DOHH2 (cell line): ENCODE results near the gene UBXN10.

Experiments
- H3F3A ChIP-seq: fragments of 200-600 bp; sonication (generic), shearing (Covaris generic); 2 replicates; pipeline ENCODE4 v1.6.0; 2016; ENCODE audit warnings: antibody characterized with exemption, mild to moderate bottlenecking; ENCODE audit not compliant: control insufficient read depth, insufficient read depth
- H3K27ac ChIP-seq: fragments of 200-600 bp; sonication (generic); 2 replicates; pipeline ENCODE4 v1.5.1; 2014; ENCODE audit warnings: low read depth, mild to moderate bottlenecking, low read length, moderate library complexity
- H3K27me3 ChIP-seq: fragments of 200-600 bp; sonication (generic); 2 replicates; pipeline ENCODE4 v1.6.1; 2014; ENCODE audit warnings: mild to moderate bottlenecking, low read length, mixed read lengths; ENCODE audit not compliant: control insufficient read depth
- H3K36me3 ChIP-seq: fragments of 200-600 bp; sonication (generic); 2 replicates; pipeline ENCODE4 v1.6.1; 2014; ENCODE audit warnings: mild to moderate bottlenecking, low read length, moderate library complexity, mixed read lengths; ENCODE audit not compliant: control insufficient read depth
- H3K4me1 ChIP-seq: fragments of 200-600 bp; sonication (generic); 2 replicates; pipeline ENCODE4 v1.6.1; 2014; ENCODE audit warnings: mild to moderate bottlenecking, low read length, mixed read lengths; ENCODE audit not compliant: control insufficient read depth
- H3K4me2 ChIP-seq: fragments of 200-600 bp; sonication (generic); 2 replicates; pipeline ENCODE4 v1.6.0; 2014; ENCODE audit warnings: mild to moderate bottlenecking, low read length, moderate library complexity
- H3K4me3 ChIP-seq: fragments of 200-600 bp; sonication (generic); 2 replicates; pipeline ENCODE4 v1.5.1; 2014; ENCODE audit warnings: mild to moderate bottlenecking, low read length, mixed read lengths
- H3K79me2 ChIP-seq: fragments of 200-600 bp; sonication (generic); 2 replicates; pipeline ENCODE4 v1.6.1; 2014; ENCODE audit warnings: mild to moderate bottlenecking, low read length, mixed read lengths; ENCODE audit not compliant: control insufficient read depth
- H3K9me2 ChIP-seq: fragments of 200-600 bp; sonication (generic); replicated peaks from 2 replicates; pipeline ENCODE4 v1.6.1; 2014; ENCODE audit warnings: mild to moderate bottlenecking, low read length, mixed read lengths; ENCODE audit not compliant: control insufficient read depth
- H3K9me3 ChIP-seq: fragments of 200-600 bp; sonication (generic); 2 replicates; pipeline ENCODE4 v1.6.1; 2014; ENCODE audit warnings: antibody characterized with exemption, low read length, mixed read lengths; ENCODE audit not compliant: control insufficient read depth, insufficient read depth
- H4K20me1 ChIP-seq: fragments of 200-600 bp; sonication (generic); 2 replicates; pipeline ENCODE4 v1.6.0; 2014; ENCODE audit warnings: low read depth, mild to moderate bottlenecking, antibody characterized with exemption, low read length, moderate library complexity; ENCODE audit not compliant: control insufficient read depth, insufficient read depth
- CTCF ChIP-seq: fragments of 200-600 bp; sonication (generic); IDR thresholded peaks from one replicate; pipeline ENCODE4 v1.5.1; 2014; ENCODE audit warnings: antibody characterized with exemption, mild to moderate bottlenecking, low read depth, low read length; ENCODE audit not compliant: poor library complexity, severe bottlenecking
- EZH2phosphoT487 ChIP-seq: fragments of 200-600 bp; sonication (generic); IDR thresholded peaks from 2 replicates; pipeline ENCODE4 v1.6.1; 2017; ENCODE audit warnings: borderline replicate concordance, mild to moderate bottlenecking, antibody characterized with exemption, low read length, moderate library complexity, mixed read lengths

UBXN10 gene

GRCh38 chr1:20191266-20191825 lies 5.5 kb downstream of the UBXN10 start:
- Histone ChIP-seq H3K9me3 (no peaks in the 10 kb centered on the region), H3K4me2 (no peak overlapping the region), H3K27me3 (peaks cover 37% of the 10 kb centered on the region), H3F3A (no peaks in the 10 kb centered on the region), H3K4me3 (no peak overlapping the region), H4K20me1 (no peaks in the 10 kb centered on the region), H3K4me1 (peaks cover 11% of the 10 kb centered on the region), H3K27ac (no peak overlapping the region), H3K9me2 (no peaks in the 10 kb centered on the region), H3K36me3 (no peaks in the 10 kb centered on the region), H3K79me2 (no peaks in the 10 kb centered on the region)
- TF ChIP-seq CTCF: no peak
- TF ChIP-seq EZH2phosphoT487: no peak

GRCh38 chr1:20192364-20192763 lies 6.5 kb downstream of the UBXN10 start:
- Histone ChIP-seq H3K27me3 (peaks cover 34% of the 10 kb centered on the region), H3K36me3 (no peaks in the 10 kb centered on the region), H3K4me3 (no peak overlapping the region), H3K79me2 (no peaks in the 10 kb centered on the region), H4K20me1 (no peaks in the 10 kb centered on the region), H3K4me1 (peaks cover 9% of the 10 kb centered on the region), H3K9me3 (no peaks in the 10 kb centered on the region), H3K27ac (no peak overlapping the region), H3K9me2 (no peaks in the 10 kb centered on the region), H3F3A (no peaks in the 10 kb centered on the region), H3K4me2 (no peak overlapping the region)
- TF ChIP-seq EZH2phosphoT487 (no peak), CTCF (no peak)

- Histone ChIP-seq H3K27ac (no peak overlapping the region), H3K9me2 (no peaks in the 10 kb centered on the region), H3K4me1 (peaks cover 9% of the 10 kb centered on the region), H3K9me3 (no peaks in the 10 kb centered on the region), H4K20me1 (no peaks in the 10 kb centered on the region), H3K79me2 (no peaks in the 10 kb centered on the region), H3K4me3 (no peak overlapping the region), H3K4me2 (no peak overlapping the region), H3K27me3 (peaks cover 29% of the 10 kb centered on the region), H3K36me3 (no peaks in the 10 kb centered on the region), H3F3A (no peaks in the 10 kb centered on the region)
- TF ChIP-seq EZH2phosphoT487: no peak
- no peak for TF ChIP-seq CTCF
Measured at GRCh38 chr1:20192871-20193411, 7.0 kb downstream of the UBXN10 start.
